HepG2 (cell line): ENCODE results near the gene CCDC175. TPM values are rescaled to one million over a fixed set of nuclear protein-coding genes. Genes with fewer than 3 reads are reported as not detected.

Experiments used
- ATAC-seq: fragments of 200-7000 bp; cut with Tn5 transposase; 3 replicates; pipeline ENCODE4 v1.9.1; 2020; ENCODE audit warnings: mild to moderate bottlenecking, moderate library complexity
- BruUV-seq: library from RNA; stranded (reverse); fragments of 400-500 nt; replicated peaks from 2 replicates; lab custom pipeline; 2021; lab: Mats Ljungman, UMichigan
- CTCF ChIA-PET: fragments of 300-600 bp; formaldehyde crosslinking; extraction: SDS; loops from one replicate; lab custom pipeline; 2021; ENCODE audit warnings: low total read pairs, inconsistent platforms, low intra/inter-chr PET ratio; lab: Yijun Ruan, JAX
- POLR2A ChIA-PET: fragments of 350-600 bp; sonication (Branson Sonifier 250); formaldehyde crosslinking; loops from one replicate; lab custom pipeline; 2020; ENCODE audit warnings: antibody characterized with exemption, inconsistent platforms; lab: Yijun Ruan, JAX
- DNase-seq: peaks from one replicate; pipeline ENCODE4 v3.0.0-alpha.2; 2015; ENCODE audit warnings: low spot score
- FAIRE-seq: peaks from 3 replicates; lab custom pipeline; 2011; peaks lifted over from hg19 to GRCh38; lab: Jason Lieb, UNC
- H2AFZ ChIP-seq: one replicate; pipeline ENCODE4 v1.6.1; 2011; ENCODE audit warnings: low read length, inconsistent platforms
- H3K27ac ChIP-seq: fragments of 300-600 bp; 3 replicates; pipeline ENCODE4 v1.8.0; 2011; ENCODE audit warnings: mixed run types, mild to moderate bottlenecking, mixed read lengths, low read length, inconsistent platforms; ENCODE audit not compliant: insufficient read depth; ENCODE audit errors: extremely low read length
- H3K27me3 ChIP-seq, 2 experiments: fragments of 200-600 bp in 1 of 2; 2 replicates in 1 of 2; 3 replicates in 1 of 2; pipeline versions ENCODE4 v1.6.0 to v1.8.0; 2011; ENCODE audit warnings: low read length in 2 of 2, mild to moderate bottlenecking in 2 of 2, moderate library complexity in 2 of 2, inconsistent platforms in 1 of 2; ENCODE audit not compliant: insufficient read depth in 2 of 2, control insufficient read depth in 1 of 2
- H3K36me3 ChIP-seq, 2 experiments: fragments of 200-600 bp in 1 of 2; replicated peaks in 1 of 2; 2 replicates in 1 of 2; 3 replicates in 1 of 2; pipeline versions ENCODE4 v1.5.1 to v1.8.0; 2011; ENCODE audit warnings: low read length in 2 of 2, inconsistent platforms in 1 of 2; ENCODE audit not compliant: insufficient read depth in 2 of 2, control insufficient read depth in 1 of 2
- H3K4me1 ChIP-seq: 2 replicates; pipeline ENCODE4 v1.5.1; 2012; ENCODE audit warnings: low read length, inconsistent platforms; ENCODE audit not compliant: insufficient read depth
- H3K4me2 ChIP-seq: 2 replicates; pipeline ENCODE4 v1.6.0; 2011; ENCODE audit warnings: low read depth, low read length, inconsistent platforms
- H3K4me3 ChIP-seq, 3 experiments: fragments of 200-600 bp in 1 of 3; sonication (generic), shearing (Covaris generic) in 1 of 3; replicated peaks in 1 of 3; 2 replicates each; pipeline ENCODE4 v1.5.1; 2011 to 2016; ENCODE audit warnings: low read length in 3 of 3, inconsistent platforms in 2 of 3, low read depth in 2 of 3, mild to moderate bottlenecking in 2 of 3, control low read depth in 1 of 3, mixed read lengths in 1 of 3; ENCODE audit not compliant: insufficient read depth in 1 of 3
- H3K79me2 ChIP-seq: one replicate; pipeline ENCODE4 v1.6.1; 2011; ENCODE audit warnings: low read length, inconsistent platforms; ENCODE audit not compliant: insufficient read depth
- H3K9ac ChIP-seq: 2 replicates; pipeline ENCODE4 v1.6.0; 2011; ENCODE audit warnings: mild to moderate bottlenecking, low read depth, low read length, inconsistent platforms; ENCODE audit not compliant: insufficient read depth
- H3K9me3 ChIP-seq: 2 replicates; pipeline ENCODE4 v1.5.1; 2012; ENCODE audit warnings: mild to moderate bottlenecking, low read length
- H4K20me1 ChIP-seq: 2 replicates; pipeline ENCODE4 v1.6.0; 2011; ENCODE audit warnings: inconsistent platforms, mild to moderate bottlenecking, low read length, moderate library complexity; ENCODE audit not compliant: insufficient read depth
- DBP ChIP-seq: sonication (generic); formaldehyde crosslinking; IDR thresholded peaks from 2 replicates; pipeline ENCODE4 v1.4.0; 2020; ENCODE audit warnings: missing genetic modification reagents; ENCODE audit errors: not compliant biosample characterization
- PAXIP1 ChIP-seq: sonication (generic); formaldehyde crosslinking; conservative IDR thresholded peaks from 2 replicates; pipeline ENCODE4 v1.4.0; 2020; ENCODE audit warnings: mild to moderate bottlenecking, missing genetic modification reagents, moderate library complexity
- ZBTB21 ChIP-seq: sonication (generic); formaldehyde crosslinking; IDR thresholded peaks from 2 replicates; pipeline ENCODE4 v1.4.0; 2020; ENCODE audit warnings: missing genetic modification reagents
- ZBTB25 ChIP-seq: IDR thresholded peaks from 2 replicates; pipeline ENCODE4 v1.6.1; 2018; ENCODE audit warnings: missing genetic modification reagents
- ZKSCAN1 ChIP-seq: fragments of 150-350 bp; IDR thresholded peaks from 2 replicates; pipeline ENCODE4 v1.6.1; 2014; ENCODE audit warnings: low read length
- WGBS: methylation state at CpG from one replicate; pipeline ENCODE4 v1.1.6; 2017; ENCODE audit warnings: low lambda C conversion rate; 5-methylcytosine and 5-hydroxymethylcytosine counted together
- in situ Hi-C: cut with HindIII; loops from 2 replicates; pipeline ENCODE4 v1.10.0; 2017; ENCODE audit warnings: low pct_unique_long_range_greater_than_20kb; ENCODE audit not compliant: extremely low pct_ligation_motif_present
- intact Hi-C: fragments of 100-400 bp; cut with micrococcal nuclease; formaldehyde crosslinking; loops from one replicate; pipeline ENCODE4 v1.10.0; 2022; ENCODE audit not compliant: unreplicated experiment
- polyA plus RNA-seq, 8 experiments: library from polyadenylated mRNA; depleted of rRNA in 3 of 8; stranded (reverse) in 7 of 8; unstranded in 1 of 8; fragments of >200 nt; fragmentation: Illumina TruSeq in 4 of 8; extraction: Trizol in 4 of 8; gene quantifications; 2 replicates each; pipeline versions ENCODE4 v1.2.1 to v1.2.3, GENCODE V29; 2011 to 2016; ENCODE audit warnings: low read depth in 4 of 8, missing spikeins in 1 of 8, mixed read lengths in 1 of 8; ENCODE audit not compliant: insufficient read depth in 1 of 8
- total RNA-seq, 5 experiments: library from RNA; depleted of rRNA; stranded (reverse); fragments of >200 nt; fragmentation: Illumina TruSeq; extraction: Trizol; gene quantifications; 2 replicates each; pipeline ENCODE4 v1.2.3, GENCODE V29; 2016; ENCODE audit warnings: low read depth in 1 of 5

CCDC175 gene
- total and polyA plus RNA-seq, 2 of the 13 experiments (the other 11 are each of a cell fraction or from before 2014, with no cell fraction given) = not detected

GRCh38 chr14:59481871-59482540 lies 94.6 kb downstream of the CCDC175 start (continued):
- TF ChIP-seq DBP (no peak), PAXIP1 (CRISPR knock-in tag) (no peak)

GRCh38 chr14:59481407-59481806 lies 95.2 kb downstream of the CCDC175 start:
- Histone ChIP-seq H3K36me3 (peaks cover 2 to 7% of the 10 kb centered on the region in 2 experiments; a peak in 4 of 5 replicates), H3K4me2 (peak overlapping the region; percentile 93), H3K4me3 (no peak overlapping the region), H3K27me3 (peaks cover 0 to 4% of the 10 kb centered on the region in 2 experiments; a peak in 1 of 5 replicates), H3K4me1 (peaks cover 44% of the 10 kb centered on the region), H2AFZ (no peak overlapping the region), H3K9ac (no peak overlapping the region), H3K9me3 (no peaks in the 10 kb centered on the region), H3K79me2 (peaks cover 45% of the 10 kb centered on the region), H4K20me1 (peaks cover 12% of the 10 kb centered on the region), H3K27ac (no peak overlapping the region)
- DNase-seq (no peak), FAIRE-seq (no peak), ATAC-seq (no peak)
- ChIA-PET CTCF (no interaction called here), POLR2A (no interaction called here)
- intact Hi-C loops = no loop called here
- WGBS = 96% methylated on average over 2 of the region's 2 CpGs
- TF ChIP-seq ZBTB25 (no peak), ZBTB21 (CRISPR knock-in tag) (no peak), ZKSCAN1 (peak; percentile 81)
- in situ Hi-C loops = no loop called here
- BruUV-seq = no TSS peak
